ENCODE measurements around the gene SYT1.

DNA sequence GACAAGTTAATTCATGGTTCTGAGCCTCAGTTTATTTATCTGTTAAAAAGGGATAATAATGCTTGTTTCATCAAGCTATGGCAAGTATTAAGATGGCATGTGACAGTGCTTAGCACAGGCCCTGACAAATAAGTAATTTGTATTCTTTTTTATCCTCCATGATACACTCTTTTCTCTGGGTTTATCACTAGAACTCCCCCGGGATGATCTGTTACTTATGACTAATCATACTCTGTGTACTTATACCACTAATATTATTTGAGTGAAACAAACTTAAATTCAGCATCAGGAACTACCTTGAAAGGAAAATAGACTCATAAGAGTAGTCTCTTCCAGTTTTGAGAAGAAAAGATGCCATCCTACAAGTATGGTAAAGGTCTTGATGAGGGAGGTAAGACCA is 542.4 kb downstream of the SYT1 start:
- TF ChIP-seq, protein P1, sequence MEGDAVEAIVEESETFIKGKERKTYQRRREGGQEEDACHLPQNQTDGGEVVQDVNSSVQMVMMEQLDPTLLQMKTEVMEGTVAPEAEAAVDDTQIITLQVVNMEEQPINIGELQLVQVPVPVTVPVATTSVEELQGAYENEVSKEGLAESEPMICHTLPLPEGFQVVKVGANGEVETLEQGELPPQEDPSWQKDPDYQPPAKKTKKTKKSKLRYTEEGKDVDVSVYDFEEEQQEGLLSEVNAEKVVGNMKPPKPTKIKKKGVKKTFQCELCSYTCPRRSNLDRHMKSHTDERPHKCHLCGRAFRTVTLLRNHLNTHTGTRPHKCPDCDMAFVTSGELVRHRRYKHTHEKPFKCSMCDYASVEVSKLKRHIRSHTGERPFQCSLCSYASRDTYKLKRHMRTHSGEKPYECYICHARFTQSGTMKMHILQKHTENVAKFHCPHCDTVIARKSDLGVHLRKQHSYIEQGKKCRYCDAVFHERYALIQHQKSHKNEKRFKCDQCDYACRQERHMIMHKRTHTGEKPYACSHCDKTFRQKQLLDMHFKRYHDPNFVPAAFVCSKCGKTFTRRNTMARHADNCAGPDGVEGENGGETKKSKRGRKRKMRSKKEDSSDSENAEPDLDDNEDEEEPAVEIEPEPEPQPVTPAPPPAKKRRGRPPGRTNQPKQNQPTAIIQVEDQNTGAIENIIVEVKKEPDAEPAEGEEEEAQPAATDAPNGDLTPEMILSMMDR (conservative IDR thresholded peaks at IDR 0.05; ENCODE audit: low read depth, low read length) = no peak
- TF ChIP-seq EZH2 (IDR thresholded peaks at IDR 0.05; ENCODE audit: borderline replicate concordance, low read depth, low read length, poor library complexity, severe bottlenecking) = no peak

Measured in A673 (cell line).